H9 (cell line): Measurements from ENCODE around the gene NT5DC2. TPM values are rescaled to one million over a fixed set of nuclear protein-coding genes. Genes with fewer than 3 reads are reported as not detected.
A peak's percentile ranks its signal among the peaks of the same experiment; 100 is the strongest.

ENCODE experiments used
- DNase-seq: peaks from one replicate; pipeline ENCODE4 v3.0.0-alpha.2; 2017
- H2AFZ ChIP-seq: one replicate; pipeline ENCODE4 v1.6.1; 2013; ENCODE audit warnings: mild to moderate bottlenecking, low read length, control low read depth, moderate library complexity
- H2AK5ac ChIP-seq: 2 replicates; pipeline ENCODE4 v1.6.1; 2013; ENCODE audit warnings: low read length, control low read depth, mixed read lengths; ENCODE audit not compliant: insufficient read length
- H2BK120ac ChIP-seq: one replicate; pipeline ENCODE4 v1.6.1; 2013; ENCODE audit warnings: low read depth, mild to moderate bottlenecking, low read length, control low read depth, inconsistent platforms; ENCODE audit not compliant: poor library complexity, severe bottlenecking
- H2BK12ac ChIP-seq: 2 replicates; pipeline ENCODE4 v1.6.1; 2013; ENCODE audit warnings: low read length, control low read depth, mixed read lengths, low read depth; ENCODE audit not compliant: insufficient read length
- H2BK15ac ChIP-seq: 2 replicates; pipeline ENCODE4 v1.6.1; 2013; ENCODE audit warnings: low read depth, low read length, control low read depth
- H2BK20ac ChIP-seq: one replicate; pipeline ENCODE4 v1.6.1; 2013; ENCODE audit warnings: low read depth, mild to moderate bottlenecking, low read length, control low read depth, inconsistent platforms; ENCODE audit not compliant: poor library complexity, severe bottlenecking
- H2BK5ac ChIP-seq: 2 replicates; pipeline ENCODE4 v1.6.1; 2013; ENCODE audit warnings: low read length, control low read depth, mixed read lengths; ENCODE audit not compliant: insufficient read length
- H3K14ac ChIP-seq: 2 replicates; pipeline ENCODE4 v1.6.1; 2013; ENCODE audit warnings: low read length, control low read depth; ENCODE audit not compliant: insufficient read depth
- H3K18ac ChIP-seq: 2 replicates; pipeline ENCODE4 v1.6.1; 2013; ENCODE audit warnings: low read depth, mild to moderate bottlenecking, mixed read lengths, low read length, control low read depth; ENCODE audit not compliant: insufficient read length
- H3K23ac ChIP-seq: 2 replicates; pipeline ENCODE4 v1.6.1; 2013; ENCODE audit warnings: low read length, control low read depth, mixed read lengths, low read depth; ENCODE audit not compliant: insufficient read length
- H3K23me2 ChIP-seq: 2 replicates; pipeline ENCODE4 v1.6.1; 2013; ENCODE audit warnings: low read depth, mild to moderate bottlenecking, mixed read lengths, low read length, control low read depth; ENCODE audit not compliant: insufficient read length, poor library complexity, severe bottlenecking
- H3K27ac ChIP-seq: 2 replicates; pipeline ENCODE4 v1.5.1; 2013; ENCODE audit warnings: low read length, control low read depth, mixed read lengths, low read depth; ENCODE audit not compliant: insufficient read length
- H3K27me3 ChIP-seq: 2 replicates; pipeline ENCODE4 v1.6.1; 2013; ENCODE audit warnings: low read length, control low read depth, inconsistent platforms; ENCODE audit not compliant: insufficient read depth
- H3K4ac ChIP-seq: 2 replicates; pipeline ENCODE4 v1.6.1; 2013; ENCODE audit warnings: low read depth, mild to moderate bottlenecking, control low read depth, inconsistent platforms, low read length, moderate library complexity
- H3K4me1 ChIP-seq: 2 replicates; pipeline ENCODE4 v1.6.1; 2013; ENCODE audit warnings: low read length, control low read depth, inconsistent platforms; ENCODE audit not compliant: insufficient read depth
- H3K4me2 ChIP-seq: 2 replicates; pipeline ENCODE4 v1.6.1; 2013; ENCODE audit warnings: low read length, control low read depth, mixed read lengths; ENCODE audit not compliant: insufficient read length, insufficient read depth
- H3K56ac ChIP-seq: 2 replicates; pipeline ENCODE4 v1.6.1; 2013; ENCODE audit warnings: low read depth, mild to moderate bottlenecking, mixed read lengths, low read length, control low read depth; ENCODE audit not compliant: insufficient read length
- H3K79me1 ChIP-seq: 2 replicates; pipeline ENCODE4 v1.6.1; 2013; ENCODE audit warnings: low read depth, mild to moderate bottlenecking, moderate library complexity, low read length, control low read depth, inconsistent platforms; ENCODE audit not compliant: insufficient read depth, poor library complexity, severe bottlenecking
- H3K79me2 ChIP-seq: 2 replicates; pipeline ENCODE4 v1.6.1; 2013; ENCODE audit warnings: low read length, control low read depth, inconsistent platforms; ENCODE audit not compliant: insufficient read depth
- H3K9ac ChIP-seq: 2 replicates; pipeline ENCODE4 v1.6.1; 2013; ENCODE audit warnings: low read length, control low read depth, mixed read lengths; ENCODE audit not compliant: insufficient read length; ENCODE audit errors: extremely low read depth
- H3K9me3 ChIP-seq: one replicate; pipeline ENCODE4 v1.6.1; 2013; ENCODE audit warnings: low read depth, low read length, inconsistent platforms; ENCODE audit not compliant: control insufficient read depth
- H3T11ph ChIP-seq: one replicate; pipeline ENCODE4 v1.6.1; 2013; ENCODE audit warnings: mild to moderate bottlenecking, low read length, control low read depth, inconsistent platforms
- H4K20me1 ChIP-seq: one replicate; pipeline ENCODE4 v1.6.1; 2013; ENCODE audit not compliant: control insufficient read depth, insufficient read length, insufficient read depth
- H4K5ac ChIP-seq: 2 replicates; pipeline ENCODE4 v1.6.1; 2013; ENCODE audit warnings: low read depth, mild to moderate bottlenecking, mixed read lengths, low read length, control low read depth; ENCODE audit not compliant: insufficient read length
- H4K8ac ChIP-seq: replicated peaks from 2 replicates; pipeline ENCODE4 v1.6.1; 2013; ENCODE audit warnings: low read length, control low read depth, mixed read lengths, low read depth; ENCODE audit not compliant: insufficient read length
- H4K91ac ChIP-seq: 2 replicates; pipeline ENCODE4 v1.6.1; 2013; ENCODE audit warnings: low read depth, mild to moderate bottlenecking, moderate library complexity, mixed read lengths, low read length, control low read depth; ENCODE audit not compliant: insufficient read length
- H3K27ac Mint-ChIP-seq, 3 experiments: 2 replicates in 2 of 3; 3 replicates in 1 of 3; pipeline ENCODE4 v1.8.0; 2020 to 2021; ENCODE audit warnings: mixed read lengths in 3 of 3, mild to moderate bottlenecking in 1 of 3, moderate library complexity in 1 of 3
- H3K27me3 Mint-ChIP-seq: 2 replicates; pipeline ENCODE4 v1.8.0; 2021; ENCODE audit warnings: low read depth, mild to moderate bottlenecking, moderate library complexity, mixed read lengths
- H3K36me3 Mint-ChIP-seq, 3 experiments: 2 replicates in 2 of 3; 3 replicates in 1 of 3; pipeline ENCODE4 v1.8.0; 2020 to 2021; ENCODE audit warnings: low read depth in 3 of 3, mixed read lengths in 3 of 3; ENCODE audit not compliant: insufficient read depth in 1 of 3
- H3K4me1 Mint-ChIP-seq, 2 experiments: 2 replicates each; pipeline ENCODE4 v1.8.0; 2020; ENCODE audit warnings: mixed read lengths in 2 of 2
- H3K4me3 Mint-ChIP-seq, 2 experiments: 2 replicates in 1 of 2; 3 replicates in 1 of 2; pipeline ENCODE4 v1.8.0; 2020 to 2021; ENCODE audit warnings: mild to moderate bottlenecking in 2 of 2, mixed read lengths in 2 of 2, moderate library complexity in 1 of 2
- H3K9me3 Mint-ChIP-seq, 2 experiments: 2 replicates in 1 of 2; 3 replicates in 1 of 2; pipeline ENCODE4 v1.8.0; 2020; ENCODE audit warnings: mild to moderate bottlenecking in 2 of 2, mixed read lengths in 2 of 2, moderate library complexity in 1 of 2
- CTCF ChIP-seq: fragments of 200-600 bp; sonication (generic); conservative IDR thresholded peaks from 3 replicates; pipeline ENCODE4 v1.8.0; 2021; ENCODE audit warnings: antibody characterized with exemption, mild to moderate bottlenecking
- WGBS: extraction: QIAGEN DNeasy Blood & Tissue Kit; methylation state at CpG from one replicate; pipeline ENCODE4 v1.1.7; 2013; ENCODE audit warnings: missing lambda C conversion rate, low lambda C conversion rate, mixed read lengths; ENCODE audit not compliant: insufficient read length; ENCODE audit errors: extremely low coverage; 5-methylcytosine and 5-hydroxymethylcytosine counted together
- total RNA-seq: library from RNA; stranded (reverse); gene quantifications from 2 replicates; pipeline ENCODE4 v1.2.1, GENCODE V29; 2021

Gene NT5DC2
- total RNA-seq, 1 experiment from 2014 or later, result 444 TPM

- Histone ChIP-seq H3K18ac (no peak overlapping the region), H2BK12ac (no peak overlapping the region), H3K9me3 (no peaks in the 10 kb centered on the region), H2BK15ac (no peak overlapping the region), H3K4me1 (no peaks in the 10 kb centered on the region), H3K27me3 (no peaks in the 10 kb centered on the region), H3K23me2 (no peaks in the 10 kb centered on the region), H3K79me1 (no peaks in the 10 kb centered on the region), H3K23ac (no peak overlapping the region), H3K4ac (no peak overlapping the region), H3K14ac (peak overlapping the region; percentile 6; the same call in 1 of the 2 replicates), H2BK120ac (no peak overlapping the region), H2BK5ac (no peak overlapping the region), H2BK20ac (no peak overlapping the region), H3K9ac (no peak overlapping the region), H3K79me2 (no peaks in the 10 kb centered on the region), H2AK5ac (no peak overlapping the region), H3K4me2 (no peak overlapping the region), H2AFZ (no peak overlapping the region), H3T11ph (no peak overlapping the region), H4K8ac (no peak overlapping the region), H4K5ac (no peak overlapping the region), H4K20me1 (peaks cover 3% of the 10 kb centered on the region), H4K91ac (no peak overlapping the region), H3K27ac (no peak overlapping the region), H3K56ac (no peak overlapping the region)
- WGBS, result no CpG with 5 or more reads among the region's 8 CpGs
- Mint-ChIP-seq H3K4me3 (no peak overlapping the region), H3K4me1 (peaks cover 6 to 7% of the 10 kb centered on the region in 2 experiments), H3K27ac (no peak overlapping the region), H3K27me3 (peaks cover 2% of the 10 kb centered on the region), H3K9me3 (no peaks in the 10 kb centered on the region; a peak in 1 of 5 replicates), H3K36me3 (no peaks in the 10 kb centered on the region; a peak in 1 of 7 replicates)
- DNase-seq, result no peak
- TF ChIP-seq CTCF, result no peak
Observed at GRCh38 chr3:52512105-52512504, 21.6 kb downstream of the NT5DC2 start.
